HG03558 (cell line): ENCODE measurements around the gene KDM6A.
"Not testable (repeated sequence)": the region's sequence is repeated elsewhere in the genome, so short reads cannot be mapped to it uniquely, and the experiment has no call there.

ENCODE experiments used
- ATAC-seq: cut with Tn5 transposase; IDR thresholded peaks from one replicate; pipeline ENCODE4 v1.9.1; 2021; ENCODE audit warnings: moderate number of reproducible peaks; ENCODE audit not compliant: unreplicated experiment; ENCODE audit errors: extremely low read depth

Gene KDM6A

DNA sequence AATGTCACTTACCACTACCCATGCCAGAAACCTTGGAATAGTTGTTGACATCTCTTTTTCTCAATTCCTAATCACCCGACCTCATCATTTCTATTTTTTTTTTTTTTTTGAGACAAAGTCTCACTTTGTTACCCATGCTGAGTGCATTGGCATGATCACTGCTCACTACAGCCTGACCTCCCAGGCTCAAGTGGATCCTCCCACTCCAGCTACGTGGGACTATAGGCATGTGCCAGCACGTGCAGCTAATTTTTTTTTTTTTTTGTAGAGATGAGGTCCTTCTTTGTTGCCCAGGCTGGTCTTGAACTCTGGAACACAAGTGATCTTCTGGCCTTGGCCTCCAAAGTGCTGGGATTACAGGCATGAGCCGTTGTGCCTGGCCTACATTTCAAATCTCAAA is 12.0 kb downstream of the KDM6A start:
- ATAC-seq, result no peak

DNA sequence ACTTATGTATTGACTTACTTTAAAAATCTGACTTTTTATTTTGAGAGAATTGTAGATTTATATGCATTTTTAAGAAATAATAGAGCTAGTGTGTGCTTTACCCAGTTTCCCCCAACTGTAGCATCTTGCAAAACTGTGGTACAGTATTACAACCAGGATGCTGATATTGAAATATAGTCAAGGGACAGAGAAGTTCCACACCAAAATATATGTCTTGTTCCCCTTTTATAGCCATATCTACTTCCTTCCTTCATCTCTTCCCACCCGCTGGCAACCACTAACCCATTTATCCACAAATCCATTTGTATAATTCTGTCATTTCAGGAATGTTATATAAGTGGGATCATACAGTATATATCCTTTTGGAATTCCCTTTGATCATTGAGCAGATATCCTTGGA is 16.8 kb downstream of the KDM6A start:
- ATAC-seq, result no peak

DNA sequence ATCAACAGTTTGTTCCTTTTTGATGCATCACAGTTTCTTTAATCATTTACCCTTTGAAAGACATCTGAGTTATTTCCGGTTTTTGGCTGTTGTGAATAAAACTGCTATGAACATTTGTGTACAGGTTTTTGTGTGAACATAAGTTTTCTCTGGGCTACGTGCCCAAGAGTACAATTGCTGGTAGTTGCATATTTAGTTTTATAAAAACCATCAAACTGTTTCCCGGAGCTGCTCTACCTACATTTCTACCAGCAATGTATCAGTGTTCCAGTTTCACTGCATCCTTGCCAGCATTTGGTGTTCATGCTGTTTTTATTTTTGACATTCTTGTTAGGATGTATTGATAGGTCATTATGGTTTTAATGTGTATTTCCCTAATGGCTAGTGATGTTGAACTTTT is 17.3 kb downstream of the KDM6A start:
- no peak for ATAC-seq

DNA sequence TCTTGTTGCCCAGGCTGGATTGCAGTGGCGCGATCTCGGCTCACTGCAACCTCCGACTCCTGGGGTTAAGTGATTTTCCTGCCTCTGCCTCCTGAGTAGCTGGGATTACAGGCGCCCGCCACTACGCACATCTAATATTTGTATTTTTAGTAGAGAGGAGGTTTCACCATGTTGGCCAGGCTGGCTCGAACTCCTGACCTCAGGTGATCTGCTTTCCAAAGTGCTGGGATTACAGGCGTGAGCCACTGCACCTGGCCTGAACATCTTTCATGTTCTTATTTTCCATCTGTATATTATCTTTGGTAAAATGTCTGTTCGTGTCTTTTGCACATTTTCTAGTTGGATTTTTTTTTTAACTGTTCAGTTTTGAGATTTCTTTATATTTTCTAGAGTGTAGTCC is 17.7 kb downstream of the KDM6A start:
- ATAC-seq, result not testable (repeated sequence)

DNA sequence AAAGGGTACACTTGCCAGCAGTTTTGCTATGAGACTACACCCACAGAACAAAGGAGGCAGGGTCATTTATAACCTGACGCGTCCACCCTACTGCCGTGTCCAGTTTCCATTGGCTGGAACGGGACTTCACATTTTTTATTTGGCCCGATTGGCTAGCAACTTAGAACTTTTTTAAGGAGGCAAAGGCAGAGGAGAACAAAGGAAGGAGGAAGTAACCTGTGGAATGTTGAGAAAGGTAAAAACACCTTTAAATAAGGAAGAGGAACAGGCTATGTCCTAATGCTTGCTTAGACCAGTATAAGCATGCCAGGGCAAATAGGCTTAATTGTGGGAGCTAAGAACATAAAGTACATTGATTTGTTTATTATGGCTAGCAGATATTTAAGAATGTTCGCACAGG is 18.7 kb downstream of the KDM6A start:
- ATAC-seq, result no peak

DNA sequence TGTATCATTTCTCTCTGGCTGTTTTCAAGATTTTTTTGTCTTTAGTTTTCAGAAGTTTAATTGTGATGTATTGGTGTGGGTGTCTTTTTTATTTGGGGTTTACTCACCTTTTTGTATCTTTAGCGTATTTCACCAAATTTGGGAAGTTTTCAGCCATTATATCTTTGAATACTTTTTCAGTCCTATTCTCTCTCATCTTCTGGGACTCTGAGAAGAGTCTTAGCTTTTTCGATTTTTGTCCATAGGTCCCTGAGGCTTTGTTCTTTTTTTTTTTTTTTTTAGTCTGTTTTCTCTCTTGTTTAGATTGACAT is 23.8 kb downstream of the KDM6A start:
- ATAC-seq, result no peak

DNA sequence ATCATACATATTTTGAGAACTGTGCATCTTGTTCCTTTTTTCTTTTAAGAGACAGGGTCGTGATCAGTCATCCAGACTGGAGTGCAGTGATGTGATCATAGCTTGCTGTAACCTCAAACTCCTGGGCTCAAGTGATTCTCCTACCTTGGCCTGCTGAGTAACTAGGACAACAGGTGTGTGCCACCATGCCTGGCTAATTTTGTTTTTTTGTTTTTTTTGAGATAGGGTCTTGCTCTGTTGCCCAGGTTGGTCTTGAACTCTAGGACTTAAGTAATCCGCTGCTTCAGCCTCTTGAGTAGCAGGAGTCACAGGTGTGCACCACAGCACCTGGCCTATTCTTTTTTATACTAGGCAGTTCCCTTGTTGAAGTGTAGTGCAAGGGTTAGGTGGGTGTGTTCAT is 24.6 kb downstream of the KDM6A start:
- ATAC-seq, result no peak

DNA sequence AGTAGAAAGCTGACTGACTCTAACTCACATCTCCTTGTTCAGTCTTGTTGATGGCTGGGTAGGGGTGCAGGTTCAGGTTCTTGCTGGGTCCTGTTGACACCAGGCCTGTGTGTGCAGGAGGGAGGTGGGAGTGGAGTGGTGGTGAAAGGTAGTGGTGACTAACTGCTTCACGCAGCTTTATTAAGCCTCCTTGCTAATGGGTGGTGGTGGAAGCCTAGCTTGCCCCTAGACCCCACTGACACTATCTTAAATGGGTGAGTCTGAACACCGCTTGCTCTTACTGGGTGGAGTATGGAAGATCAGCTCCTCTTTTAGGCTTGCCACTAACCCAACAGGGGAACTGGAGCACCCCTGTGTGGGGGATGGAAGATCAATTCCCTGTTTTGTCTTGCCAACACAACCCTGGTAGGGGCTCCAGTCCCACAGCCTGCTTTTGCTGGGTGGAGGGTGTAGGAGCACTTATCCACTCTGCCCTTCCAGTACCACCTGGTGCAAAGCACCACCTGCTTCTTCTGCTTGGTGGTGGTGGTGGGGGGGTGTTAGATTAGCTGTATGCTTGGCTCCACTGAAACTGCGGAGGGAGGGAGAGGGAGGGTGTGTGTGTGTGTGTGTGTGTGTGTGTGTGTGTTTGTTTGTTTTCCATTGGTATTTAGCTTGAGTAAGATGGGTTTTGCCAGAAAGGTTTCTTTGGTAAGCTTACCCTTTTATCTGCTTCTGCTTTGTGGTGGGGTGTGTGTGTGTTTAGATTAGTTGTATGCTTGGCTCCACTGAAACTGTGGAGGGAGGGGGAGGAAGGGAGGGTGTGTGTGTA is 25.6 kb downstream of the KDM6A start:
- no peak for ATAC-seq

DNA sequence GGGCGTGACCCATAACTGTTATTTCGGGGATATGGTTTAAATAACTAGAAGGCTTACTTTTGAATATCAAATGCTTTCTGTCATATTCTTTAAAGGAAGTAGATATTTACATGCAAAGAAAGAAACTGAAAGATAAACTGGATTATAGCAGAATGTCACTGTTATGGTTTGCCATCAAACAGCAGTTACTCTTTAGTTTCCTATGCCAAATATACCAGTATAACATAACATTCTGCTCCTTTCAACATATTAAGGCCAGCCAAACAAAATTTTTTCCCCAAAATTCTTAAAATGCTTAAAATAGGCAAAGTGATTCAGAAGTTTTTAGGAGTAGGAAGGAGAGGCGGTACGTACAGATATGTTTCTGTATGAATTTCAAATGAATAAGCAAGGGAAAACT is 27.0 kb downstream of the KDM6A start:
- ATAC-seq, result no peak

DNA sequence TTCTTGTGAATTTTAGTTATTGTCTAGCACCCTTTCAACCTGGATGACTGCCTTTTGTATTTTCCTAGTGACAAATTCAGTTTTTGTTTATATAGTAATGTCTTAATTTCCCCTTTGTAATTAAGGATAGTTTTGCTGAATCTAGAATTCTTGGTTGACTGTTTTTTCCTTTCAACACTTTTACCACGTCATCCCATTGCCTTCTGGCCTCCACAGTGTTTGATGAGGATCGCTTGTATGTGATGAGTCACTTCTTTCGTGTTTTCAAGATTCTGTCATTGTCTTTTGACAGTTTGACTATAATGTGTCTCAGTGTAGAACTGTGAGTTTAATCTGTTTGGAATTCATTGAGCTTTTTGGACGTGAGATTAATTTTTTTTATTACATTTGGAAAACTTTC is 30.1 kb downstream of the KDM6A start:
- no peak for ATAC-seq

DNA sequence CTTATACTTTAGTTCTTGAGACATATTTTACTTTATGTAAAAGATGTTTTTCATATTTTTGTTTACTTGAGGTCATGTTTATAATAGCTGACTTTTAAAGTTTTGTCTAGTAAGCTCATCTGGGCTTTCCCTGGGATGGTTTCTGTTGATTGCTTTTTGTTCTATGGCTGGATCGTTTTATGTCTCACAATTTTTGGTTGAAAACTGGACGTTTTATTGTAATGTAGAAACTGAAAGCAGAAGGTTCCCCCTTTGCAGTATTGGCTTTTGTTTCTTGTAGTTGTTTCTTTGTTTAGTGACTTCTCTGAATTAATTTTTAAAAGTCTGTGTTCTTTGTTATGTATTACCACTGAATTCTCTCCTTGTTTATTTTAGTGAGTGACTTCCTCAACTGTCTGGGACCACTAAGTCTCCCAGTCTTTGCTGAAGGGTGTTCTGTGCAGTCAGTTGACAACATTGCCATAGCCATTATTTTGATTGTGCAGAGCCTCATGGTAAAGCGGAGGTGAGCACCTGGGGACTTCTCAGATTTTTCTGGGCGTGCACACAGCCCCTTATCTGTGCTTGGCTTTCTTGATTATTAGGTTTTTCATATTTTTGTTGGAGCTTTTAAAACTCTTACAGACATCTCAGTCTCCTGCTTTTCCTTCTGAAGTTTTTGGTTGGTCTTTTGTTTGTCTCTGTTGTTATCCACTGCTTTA is 31.0 kb downstream of the KDM6A start:
- ATAC-seq, result no peak

DNA sequence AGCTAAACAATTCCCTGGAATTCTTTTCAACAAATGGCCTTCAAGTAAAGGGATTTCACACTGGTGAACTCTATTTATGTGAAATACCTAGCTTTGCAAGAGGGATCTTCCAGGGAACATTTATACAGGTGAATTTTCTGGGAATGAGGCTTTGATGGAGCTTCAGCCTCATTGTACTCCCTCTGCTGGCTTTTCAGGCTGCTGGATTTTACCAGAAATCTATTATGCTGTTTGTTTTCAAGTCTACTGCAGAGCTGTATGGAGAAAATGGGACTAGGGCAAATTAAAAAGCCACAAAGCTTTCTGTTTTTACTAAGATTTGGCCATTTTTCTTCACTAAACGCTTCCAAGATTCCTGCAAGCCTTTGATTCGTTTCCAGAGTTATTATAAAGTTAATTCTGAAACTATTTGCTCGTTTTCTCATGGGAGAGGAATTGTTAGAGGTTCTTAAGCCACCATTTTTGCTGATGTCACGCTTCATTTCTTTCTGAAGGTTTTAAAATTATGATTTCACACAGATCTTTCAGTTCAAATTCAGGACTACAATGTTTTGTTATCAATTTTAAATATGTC is 31.6 kb downstream of the KDM6A start:
- ATAC-seq, result no peak

DNA sequence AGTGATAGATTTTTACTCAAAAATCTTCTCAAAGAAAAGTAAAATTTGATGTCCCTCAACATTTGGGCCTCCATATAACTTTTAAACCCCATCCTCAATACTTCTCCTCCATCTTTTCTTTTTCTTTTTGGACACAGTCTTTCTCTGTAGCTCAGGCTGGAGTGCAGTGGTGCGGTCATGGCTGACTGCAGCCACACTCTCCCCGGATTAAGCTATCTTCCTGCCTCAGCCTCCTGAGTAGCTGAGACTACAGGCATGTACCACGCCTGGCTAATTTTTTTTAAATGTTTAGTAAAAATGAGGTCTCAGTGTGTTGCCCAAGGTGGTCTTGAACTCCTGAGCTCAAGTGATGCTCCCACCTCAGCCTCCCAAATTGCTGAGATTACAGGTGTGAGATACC is 33.1 kb downstream of the KDM6A start:
- ATAC-seq, result no peak

DNA sequence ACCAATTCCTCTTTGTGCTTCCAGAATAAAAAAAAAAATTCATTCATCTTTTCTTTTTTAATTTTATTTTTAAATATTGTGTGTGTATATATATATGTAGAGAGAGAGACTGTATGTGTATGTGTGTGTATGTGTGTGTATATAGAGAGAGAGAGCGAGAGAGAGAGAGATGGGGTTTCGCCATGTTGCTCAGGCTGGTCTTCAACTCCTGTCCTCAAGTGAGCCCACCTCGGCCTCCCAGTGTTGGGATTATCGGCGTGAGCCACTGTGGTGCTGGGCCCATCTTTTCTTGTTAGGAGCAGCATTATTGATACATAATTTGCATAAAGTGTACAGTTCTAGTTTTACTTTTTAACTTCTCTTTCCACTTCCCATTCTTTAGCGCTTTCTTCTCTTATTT is 33.6 kb downstream of the KDM6A start:
- ATAC-seq, result no peak

DNA sequence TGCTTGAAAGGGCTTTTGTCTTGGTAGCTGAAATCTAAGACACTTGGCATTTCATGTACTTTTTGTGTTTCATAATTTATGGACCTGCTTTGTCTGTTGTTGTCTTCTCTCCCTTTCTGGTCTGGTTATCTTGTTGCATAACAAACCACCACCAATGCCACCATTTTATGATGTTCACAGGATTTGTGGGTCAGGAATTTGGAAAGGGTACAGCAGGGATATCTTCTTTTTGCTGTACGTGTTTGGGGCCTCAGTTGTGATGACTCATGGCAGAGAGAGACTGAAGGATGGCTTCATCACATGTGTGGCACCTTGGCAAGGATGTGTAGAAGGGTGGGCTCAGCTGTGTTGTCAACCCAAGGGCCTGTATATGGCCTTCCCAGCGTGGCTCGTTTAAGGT is 35.2 kb downstream of the KDM6A start:
- ATAC-seq, result no peak

DNA sequence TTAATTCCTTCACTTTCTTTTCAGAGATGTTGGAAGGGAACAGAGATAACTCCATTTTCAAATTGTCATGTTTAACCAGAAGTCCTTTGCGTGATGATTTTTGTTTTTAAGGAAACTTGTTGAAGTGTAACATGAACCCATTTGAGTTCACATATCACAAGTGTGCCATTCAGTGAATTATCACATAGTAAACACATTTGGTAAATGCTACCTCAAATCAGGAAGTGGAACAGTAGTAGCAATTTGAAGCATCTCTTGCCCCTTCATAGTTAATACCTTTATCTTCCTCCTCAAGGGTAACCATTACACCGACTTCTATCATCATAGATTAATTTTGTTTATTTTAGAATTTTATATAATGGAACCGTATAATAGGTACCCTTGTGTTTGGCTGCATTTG is 35.8 kb downstream of the KDM6A start:
- ATAC-seq, result no peak

DNA sequence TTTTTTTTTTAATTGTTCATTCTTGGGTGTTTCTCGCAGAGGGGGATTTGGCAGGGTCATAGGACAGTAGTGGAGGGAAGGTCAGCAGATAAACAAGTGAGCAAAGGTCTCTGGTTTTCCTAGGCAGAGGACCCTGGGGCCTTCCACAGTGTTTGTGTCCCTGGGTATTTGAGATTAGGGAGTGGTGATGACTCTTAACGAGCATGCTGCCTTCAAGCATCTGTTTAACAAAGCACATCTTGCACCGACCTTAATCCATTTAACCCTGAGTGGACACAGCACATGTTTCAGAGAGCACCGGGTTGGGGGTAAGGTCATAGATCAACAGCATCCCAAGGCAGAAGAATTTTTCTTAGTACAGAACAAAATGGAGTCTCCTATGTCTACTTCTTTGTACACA is 37.5 kb downstream of the KDM6A start:
- ATAC-seq, result not testable (repeated sequence)

DNA sequence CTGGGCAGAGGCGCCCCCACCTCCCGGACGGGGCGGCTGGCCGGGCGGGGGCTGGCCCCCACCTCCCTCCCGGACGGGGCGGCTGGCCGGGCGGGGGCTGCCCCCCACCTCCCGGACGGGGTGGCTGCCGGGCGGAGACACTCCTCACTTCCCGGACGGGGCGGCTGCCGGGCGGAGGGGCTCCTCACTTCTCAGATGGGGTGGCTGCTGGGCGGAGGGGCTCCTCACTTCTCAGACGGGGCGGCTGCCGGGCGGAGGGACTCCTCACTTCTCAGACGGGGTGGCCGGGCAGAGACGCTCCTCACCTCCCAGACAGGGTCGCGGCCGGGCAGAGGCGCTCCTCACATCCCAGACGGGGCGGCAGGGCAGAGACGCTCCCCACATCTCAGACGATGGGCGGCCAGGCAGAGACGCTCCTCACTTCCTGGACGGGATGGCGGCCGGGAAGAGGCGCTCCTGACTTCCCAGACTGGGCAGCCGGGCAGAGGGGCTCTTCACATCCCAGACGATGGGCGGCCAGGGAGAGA is 38.1 kb downstream of the KDM6A start:
- not testable (repeated sequence) for ATAC-seq

DNA sequence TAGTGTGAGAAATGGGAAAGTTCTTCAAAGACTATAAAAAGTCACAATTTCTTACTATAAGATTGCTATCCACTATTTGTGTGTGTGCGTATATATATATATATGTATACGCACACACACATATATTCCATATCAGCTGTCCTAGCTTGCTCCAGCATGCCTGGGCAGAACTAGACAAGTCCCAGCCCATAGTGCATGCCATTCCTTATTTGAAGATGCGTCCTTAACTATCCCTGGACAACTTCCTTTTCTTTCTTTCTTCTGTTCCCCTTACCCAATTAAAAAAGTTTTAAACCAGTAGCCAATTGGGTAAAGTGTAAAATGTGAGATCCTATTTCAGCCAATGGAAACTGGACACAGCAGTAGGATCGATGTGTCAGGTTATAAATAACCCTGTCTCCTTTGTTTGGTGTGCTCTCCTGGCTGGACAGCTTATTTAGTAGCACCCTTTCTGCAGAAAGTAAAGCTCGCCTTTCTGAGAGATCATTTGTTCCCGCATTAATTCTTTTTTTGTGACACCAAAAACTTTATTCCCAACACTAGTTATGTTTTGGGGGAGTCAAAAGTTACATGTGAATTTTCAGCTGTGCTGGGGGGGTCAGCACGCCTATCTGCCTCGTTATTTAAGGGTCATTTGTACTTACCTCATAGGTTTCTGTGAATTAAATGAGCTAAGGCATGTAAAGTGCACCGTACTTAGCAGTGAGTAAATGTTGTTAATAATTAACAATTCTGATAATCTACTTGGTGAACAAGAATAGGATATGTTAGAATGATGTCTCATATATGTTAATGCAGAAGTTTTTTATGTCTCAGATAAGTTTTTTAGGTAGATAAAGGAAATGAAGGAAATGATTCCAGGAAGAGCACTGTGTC is 40.9 kb downstream of the KDM6A start:
- ATAC-seq, result peak; percentile 35

DNA sequence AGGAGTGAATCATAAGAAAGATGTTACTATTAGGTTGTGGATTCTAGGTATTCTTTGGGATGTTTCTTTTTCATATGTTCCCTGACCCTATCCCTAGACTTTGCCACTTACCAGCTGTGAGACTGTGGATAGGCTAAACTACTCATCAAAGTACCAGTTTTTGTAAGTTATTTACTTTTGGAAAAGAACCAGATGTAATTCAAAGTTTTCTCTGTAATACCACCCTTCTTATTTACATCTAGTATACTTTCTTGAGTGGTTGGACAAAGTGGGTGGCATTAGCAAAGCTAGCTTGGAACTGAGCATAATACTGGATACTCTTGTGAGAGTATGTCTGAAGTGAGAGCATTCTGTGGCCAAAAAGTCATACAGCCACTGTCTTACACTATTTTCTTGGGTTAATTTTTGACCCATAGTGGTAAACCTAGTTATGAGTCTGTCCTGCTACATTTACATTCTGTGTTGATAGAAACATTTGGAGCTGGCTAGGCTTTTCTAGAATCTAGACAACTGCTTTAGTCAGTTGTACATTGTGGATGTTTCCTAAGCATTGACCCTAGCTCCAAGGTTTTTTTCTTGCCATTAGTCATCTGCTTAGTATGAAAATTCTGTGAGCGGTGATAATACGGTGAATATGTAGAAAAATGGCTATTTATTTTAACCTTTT is 41.7 kb downstream of the KDM6A start:
- peak; percentile 83 for ATAC-seq
